H4 (cell line): ENCODE measurements around the gene TGM2. TPM values are rescaled to one million over a fixed set of nuclear protein-coding genes. Genes with fewer than 3 reads are reported as not detected.

Source experiments
- DNase-seq: peaks from one replicate; pipeline ENCODE4 v3.0.0-alpha.2; 2015; ENCODE audit warnings: low spot score
- total RNA-seq: library from RNA; depleted of rRNA; stranded (reverse); fragments of >200 nt; shearing (Covaris generic); gene quantifications from 2 replicates; pipeline ENCODE4 v1.2.3, GENCODE V29; 2014

The TGM2 gene
- total RNA-seq, 1 experiment from 2014 or later = 7.1 TPM

GRCh38 chr20:38199501-38200390 lies 34.7 kb upstream of the TGM2 start:
- no peak for DNase-seq

GRCh38 chr20:38198238-38198861 lies 33.3 kb upstream of the TGM2 start:
- DNase-seq = no peak

GRCh38 chr20:38197619-38198018 lies 32.5 kb upstream of the TGM2 start:
- DNase-seq = no peak

- no peak for DNase-seq
Observed at GRCh38 chr20:38197217-38197616, 32.1 kb upstream of the TGM2 start.

GRCh38 chr20:38196592-38196991 lies 31.5 kb upstream of the TGM2 start:
- no peak for DNase-seq

- no peak for DNase-seq
Observed at GRCh38 chr20:38196076-38196475, 31.0 kb upstream of the TGM2 start.

GRCh38 chr20:38195521-38195920 lies 30.5 kb upstream of the TGM2 start:
- DNase-seq = no peak

- no peak for DNase-seq
Observed at GRCh38 chr20:38194971-38195504, 30.0 kb upstream of the TGM2 start.

- no peak for DNase-seq
Observed at GRCh38 chr20:38193586-38194105, 28.6 kb upstream of the TGM2 start.

GRCh38 chr20:38192323-38192885 lies 27.3 kb upstream of the TGM2 start:
- no peak for DNase-seq

GRCh38 chr20:38191654-38192053 lies 26.6 kb upstream of the TGM2 start:
- no peak for DNase-seq

- DNase-seq = no peak
Observed at GRCh38 chr20:38190936-38191371, 25.9 kb upstream of the TGM2 start.

- DNase-seq = no peak
Observed at GRCh38 chr20:38190166-38190565, 25.1 kb upstream of the TGM2 start.

GRCh38 chr20:38187517-38187916 lies 22.4 kb upstream of the TGM2 start:
- DNase-seq = no peak

GRCh38 chr20:38186788-38187221 lies 21.7 kb upstream of the TGM2 start:
- no peak for DNase-seq

GRCh38 chr20:38184101-38184500 lies 19.0 kb upstream of the TGM2 start:
- DNase-seq = no peak

- no peak for DNase-seq
Observed at GRCh38 chr20:38181971-38182370, 16.9 kb upstream of the TGM2 start.

- no peak for DNase-seq
Observed at GRCh38 chr20:38181207-38181801, 16.2 kb upstream of the TGM2 start.

- no peak for DNase-seq
Observed at GRCh38 chr20:38180781-38181180, 15.7 kb upstream of the TGM2 start.

- DNase-seq = no peak
Observed at GRCh38 chr20:38179846-38180245, 14.8 kb upstream of the TGM2 start.

GRCh38 chr20:38178581-38178980 lies 13.5 kb upstream of the TGM2 start:
- DNase-seq = no peak

- no peak for DNase-seq
Observed at GRCh38 chr20:38178065-38178491, 13.0 kb upstream of the TGM2 start.
